H1 (cell line): ENCODE data around the gene CUL1. TPM values are rescaled to one million over a fixed set of nuclear protein-coding genes. Genes with fewer than 3 reads are reported as not detected.

Experiments
- CTCF ChIA-PET: fragments of 300-600 bp; sonication (Branson Sonifier 250); formaldehyde crosslinking; loops from one replicate; lab custom pipeline; 2021; ENCODE audit not compliant: partially characterized antibody; lab: Charles Lee
- POLR2A ChIA-PET: fragments of 300-600 bp; sonication (Branson Sonifier 250); formaldehyde crosslinking; loops from one replicate; lab custom pipeline; 2021; ENCODE audit warnings: inconsistent platforms; ENCODE audit not compliant: partially characterized antibody; lab: Charles Lee
- DNase-seq, 2 experiments: peaks; one replicate each; pipeline versions ENCODE4 v3.0.0 to v3.0.0-alpha.2; 2010 to 2022; ENCODE audit warnings: low spot score in 2 of 2, low read depth in 1 of 2, mixed read lengths in 1 of 2
- FAIRE-seq: peaks from 2 replicates; lab custom pipeline; 2011; peaks lifted over from hg19 to GRCh38; lab: Jason Lieb, UNC
- H2AFZ ChIP-seq: 2 replicates; pipeline ENCODE4 v1.8.1; 2012; ENCODE audit warnings: low read length, inconsistent platforms
- H2AK5ac ChIP-seq: 2 replicates; pipeline ENCODE4 v1.6.1; 2013; ENCODE audit warnings: low read depth, low read length
- H2BK120ac ChIP-seq: replicated peaks from 2 replicates; pipeline ENCODE3; 2013; ENCODE audit warnings: low read depth, low read length, inconsistent platforms
- H2BK12ac ChIP-seq: 2 replicates; pipeline ENCODE4 v1.6.1; 2013; ENCODE audit warnings: low read depth, low read length
- H2BK15ac ChIP-seq: 2 replicates; pipeline ENCODE4 v1.6.1; 2013; ENCODE audit warnings: low read length
- H2BK20ac ChIP-seq: 2 replicates; pipeline ENCODE4 v1.6.1; 2013; ENCODE audit warnings: low read length
- H2BK5ac ChIP-seq: 2 replicates; pipeline ENCODE4 v1.6.1; 2013; ENCODE audit warnings: low read depth, low read length
- H3K14ac ChIP-seq: 2 replicates; pipeline ENCODE4 v1.6.1; 2013; ENCODE audit warnings: inconsistent platforms; ENCODE audit not compliant: insufficient read length
- H3K18ac ChIP-seq: 2 replicates; pipeline ENCODE4 v1.6.1; 2013; ENCODE audit warnings: low read length; ENCODE audit errors: extremely low read depth
- H3K23ac ChIP-seq: 2 replicates; pipeline ENCODE4 v1.6.1; 2013; ENCODE audit warnings: inconsistent platforms; ENCODE audit not compliant: insufficient read length
- H3K23me2 ChIP-seq: 2 replicates; pipeline ENCODE4 v1.6.1; 2013; ENCODE audit warnings: low read depth, low read length
- H3K27ac ChIP-seq: 2 replicates; pipeline ENCODE4 v1.6.1; 2011; ENCODE audit warnings: low read depth, low read length, inconsistent platforms
- H3K27me3 ChIP-seq, 4 experiments: replicated peaks in 1 of 4; 1 replicate in 1 of 4; 2 replicates in 3 of 4; pipeline versions ENCODE4 v1.6.1 to v1.8.1; 2011 to 2013; ENCODE audit warnings: low read length in 3 of 4, mild to moderate bottlenecking in 3 of 4, inconsistent platforms in 2 of 4, mixed read lengths in 2 of 4, moderate library complexity in 1 of 4; ENCODE audit not compliant: control insufficient read depth in 3 of 4, insufficient read depth in 3 of 4; ENCODE audit errors: extremely low read depth in 1 of 4
- H3K36me3 ChIP-seq, 4 experiments: 2 replicates each; pipeline versions ENCODE4 v1.6.1 to v1.8.1; 2011 to 2013; ENCODE audit warnings: mild to moderate bottlenecking in 4 of 4, low read length in 3 of 4, moderate library complexity in 2 of 4, control low read depth in 1 of 4, inconsistent platforms in 1 of 4; ENCODE audit not compliant: insufficient read depth in 4 of 4, control insufficient read depth in 2 of 4
- H3K4ac ChIP-seq: replicated peaks from 2 replicates; pipeline ENCODE3; 2013; ENCODE audit warnings: low read length, low read depth, mixed read lengths, inconsistent platforms; ENCODE audit not compliant: insufficient read length
- H3K4me1 ChIP-seq, 4 experiments: replicated peaks in 1 of 4; 1 replicate in 1 of 4; 2 replicates in 3 of 4; pipeline versions ENCODE4 v1.6.1 to v1.8.1; 2011 to 2013; ENCODE audit warnings: low read length in 3 of 4, inconsistent platforms in 2 of 4, mixed read lengths in 1 of 4; ENCODE audit not compliant: insufficient read depth in 4 of 4, control insufficient read depth in 3 of 4
- H3K4me2 ChIP-seq, 2 experiments: 2 replicates each; pipeline versions ENCODE4 v1.6.1 to v1.8.1; 2011 to 2013; ENCODE audit warnings: low read depth in 2 of 2, low read length in 2 of 2, control low read depth in 1 of 2, inconsistent platforms in 1 of 2, mild to moderate bottlenecking in 1 of 2; ENCODE audit not compliant: insufficient read depth in 1 of 2
- H3K4me3 ChIP-seq, 4 experiments: fragments of 200-600, 300-600 bp in 1 of 4; sonication (generic), shearing (Covaris generic), sonication (Bioruptor Twin) in 1 of 4; 2 replicates each; pipeline versions ENCODE4 v1.5.1 to v1.8.1; 2011 to 2016; ENCODE audit warnings: low read length in 4 of 4, low read depth in 3 of 4, control low read depth in 2 of 4, inconsistent platforms in 2 of 4, mild to moderate bottlenecking in 2 of 4, mixed read lengths in 1 of 4, moderate library complexity in 1 of 4; ENCODE audit not compliant: insufficient read depth in 2 of 4; ENCODE audit errors: extremely low read depth in 1 of 4
- H3K56ac ChIP-seq: replicated peaks from 2 replicates; pipeline ENCODE3; 2013; ENCODE audit warnings: low read depth, mild to moderate bottlenecking, mixed read lengths, low read length, inconsistent platforms; ENCODE audit not compliant: insufficient read length
- H3K79me1 ChIP-seq: 2 replicates; pipeline ENCODE4 v1.6.1; 2013; ENCODE audit warnings: low read depth, low read length, control low read depth
- H3K79me2 ChIP-seq, 2 experiments: 2 replicates each; pipeline versions ENCODE4 v1.6.1 to v1.8.1; 2012 to 2013; ENCODE audit warnings: low read length in 2 of 2, mild to moderate bottlenecking in 2 of 2, inconsistent platforms in 1 of 2; ENCODE audit not compliant: insufficient read depth in 2 of 2, control insufficient read depth in 1 of 2
- H3K9ac ChIP-seq, 4 experiments: replicated peaks in 1 of 4; 1 replicate in 1 of 4; 2 replicates in 3 of 4; pipeline versions ENCODE4 v1.6.1 to v1.8.1; 2011 to 2013; ENCODE audit warnings: low read depth in 3 of 4, low read length in 3 of 4, control low read depth in 2 of 4, mild to moderate bottlenecking in 2 of 4, moderate library complexity in 2 of 4, inconsistent platforms in 1 of 4; ENCODE audit errors: extremely low read depth in 1 of 4
- H3K9me3 ChIP-seq, 2 experiments: 2 replicates each; pipeline versions ENCODE4 v1.6.1 to v1.8.1; 2012 to 2013; ENCODE audit warnings: mild to moderate bottlenecking in 2 of 2, moderate library complexity in 2 of 2, control low read depth in 1 of 2, inconsistent platforms in 1 of 2, low read depth in 1 of 2, low read length in 1 of 2, mixed read lengths in 1 of 2; ENCODE audit not compliant: insufficient read depth in 2 of 2
- H4K20me1 ChIP-seq, 2 experiments: replicated peaks in 1 of 2; 2 replicates each; pipeline versions ENCODE3 to v1.8.1; 2011 to 2013; ENCODE audit warnings: inconsistent platforms in 2 of 2, low read length in 2 of 2, mild to moderate bottlenecking in 1 of 2; ENCODE audit not compliant: insufficient read depth in 2 of 2, control insufficient read depth in 1 of 2
- H4K5ac ChIP-seq: 2 replicates; pipeline ENCODE4 v1.6.1; 2013; ENCODE audit warnings: low read length, low read depth, mixed read lengths, inconsistent platforms; ENCODE audit not compliant: insufficient read length
- H4K8ac ChIP-seq: 2 replicates; pipeline ENCODE4 v1.8.0; 2013; ENCODE audit warnings: mild to moderate bottlenecking, moderate library complexity, low read length, inconsistent platforms; ENCODE audit not compliant: insufficient read depth; ENCODE audit errors: extremely low read depth
- H4K91ac ChIP-seq: replicated peaks from 2 replicates; pipeline ENCODE3; 2013; ENCODE audit warnings: low read length, mixed read lengths, inconsistent platforms; ENCODE audit not compliant: insufficient read length
- BACH1 ChIP-seq: IDR thresholded peaks from 2 replicates; pipeline ENCODE4 v1.6.1; 2012; ENCODE audit warnings: low read length, improper control_type of control experiment
- BRCA1 ChIP-seq: IDR thresholded peaks from 2 replicates; pipeline ENCODE4 v1.6.1; 2012; ENCODE audit warnings: low read depth, low read length, improper control_type of control experiment
- CREB1 ChIP-seq: IDR thresholded peaks from 2 replicates; pipeline ENCODE4 v1.6.1; 2012; ENCODE audit warnings: inconsistent platforms
- FOSL1 ChIP-seq: IDR thresholded peaks from 2 replicates; pipeline ENCODE4 v1.6.1; 2011; ENCODE audit warnings: mild to moderate bottlenecking, low read depth, low read length, moderate library complexity; ENCODE audit not compliant: insufficient read depth
- GTF2F1 ChIP-seq: IDR thresholded peaks from 2 replicates; pipeline ENCODE4 v1.6.1; 2012; ENCODE audit warnings: low read depth, low read length, improper control_type of control experiment, borderline replicate concordance
- SRF ChIP-seq: IDR thresholded peaks from 2 replicates; pipeline ENCODE4 v1.6.1; 2011; ENCODE audit warnings: mild to moderate bottlenecking, low read depth, low read length, moderate library complexity
- WGBS, 2 experiments: shearing (Covaris generic) in 1 of 2; methylation state at CpG; one replicate each; pipeline versions ENCODE4 v1.1.6 to v1.1.7; 2013 to 2015; ENCODE audit warnings: low lambda C conversion rate in 2 of 2, mixed read lengths in 2 of 2, inconsistent platforms in 1 of 2, low coverage in 1 of 2, missing lambda C conversion rate in 1 of 2; ENCODE audit not compliant: insufficient replicate concordance in 2 of 2, insufficient coverage in 1 of 2, insufficient read length in 1 of 2; ENCODE audit errors: extremely low coverage in 1 of 2, missing lambda C conversion rate in 1 of 2; 5-methylcytosine and 5-hydroxymethylcytosine counted together
- polyA plus RNA-seq, 7 experiments: library from polyadenylated mRNA; depleted of rRNA in 3 of 7; stranded (reverse) in 5 of 7; unstranded in 2 of 7; fragments of >200 nt in 5 of 7; fragments of 200-250 nt in 2 of 7; gene quantifications; 1 replicate in 5 of 7; 2 replicates in 1 of 7; 4 replicates in 1 of 7; pipeline versions ENCODE4 v1.2.1 to v1.2.3, GENCODE V29; 2011 to 2013; ENCODE audit warnings: missing spikeins in 2 of 7, mixed read lengths in 2 of 7
- total RNA-seq: library from RNA; stranded (reverse); fragmentation: NEBNext Ultra II Directional; extraction: Animal tissue kit (Norgen Biotek cat#: 25700); gene quantifications from 2 replicates; pipeline ENCODE4 v1.2.1, GENCODE V29; 2021

Gene CUL1
- total and polyA plus RNA-seq, 2 of the 8 experiments (the other 6 are each of a cell fraction or from before 2014, with no cell fraction given) = 33.0 to 77.3 TPM

DNA sequence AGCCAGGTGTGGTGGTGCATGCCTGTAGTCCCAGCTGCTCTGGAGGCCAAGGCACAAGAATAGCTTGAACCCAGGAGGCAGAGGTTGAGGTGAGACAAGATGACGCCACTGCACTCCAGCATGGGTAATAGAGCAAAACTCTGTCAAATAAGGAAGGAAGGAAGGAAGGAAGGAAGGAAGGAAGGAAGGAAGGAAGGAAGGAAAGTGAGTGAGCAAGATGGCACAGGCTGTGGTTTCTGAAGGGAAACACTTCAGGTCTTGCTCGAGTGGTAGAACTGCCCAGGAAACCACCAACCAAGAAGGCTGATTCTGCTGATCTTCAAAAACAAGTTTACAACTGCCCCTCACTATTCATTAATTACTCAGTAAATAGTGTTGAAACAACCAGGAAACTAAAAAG is 140.2 kb downstream of the CUL1 start:
- Histone ChIP-seq H3K79me1 (peaks cover 7% of the 10 kb centered on the region; the same call in 1 of the 2 replicates), H3K9ac (no peak overlapping the region), H2BK12ac (no peak overlapping the region), H3K23ac (no peak overlapping the region), H3K4me3 (no peak overlapping the region), H3K9me3 (no peaks in the 10 kb centered on the region), H2AFZ (no peak overlapping the region), H4K91ac (no peak overlapping the region), H3K36me3 (peaks cover 0 to 5% (median under 1%) of the 10 kb centered on the region in 4 experiments; a peak in 3 of 8 replicates), H3K27ac (no peak overlapping the region), H3K56ac (no peak overlapping the region), H3K27me3 (peaks cover 0 to 1% (median 0%) of the 10 kb centered on the region in 4 experiments; a peak in 1 of 7 replicates), H2BK20ac (no peak overlapping the region), H2BK120ac (no peak overlapping the region), H4K20me1 (peaks cover 2 to 7% of the 10 kb centered on the region in 2 experiments), H2BK15ac (no peak overlapping the region), H3K18ac (no peak overlapping the region), H2AK5ac (no peak overlapping the region), H3K4ac (no peak overlapping the region), H3K14ac (no peak overlapping the region), H3K23me2 (no peaks in the 10 kb centered on the region), H4K5ac (no peak overlapping the region), H3K79me2 (peaks cover 0 to 62% of the 10 kb centered on the region in 2 experiments; a peak in 2 of 4 replicates), H4K8ac (no peak overlapping the region), H3K4me1 (no peaks in the 10 kb centered on the region), H3K4me2 (no peak overlapping the region), H2BK5ac (no peak overlapping the region)
- TF ChIP-seq GTF2F1 (no peak), BACH1 (no peak), CREB1 (no peak), FOSL1 (no peak), BRCA1 (no peak), SRF (no peak)
- WGBS, 2 experiments = 94% methylated on average over 2 of the region's 2 CpGs; no CpG with 5 or more reads in 1 of the 2 experiments
- DNase-seq = no peak
- no peak for FAIRE-seq
- ChIA-PET POLR2A (no interaction called here), CTCF (no interaction called here)
